Stimulated activated CD8-positive, alpha-beta memory T cell treated with anti-CD3 and anti-CD28 coated beads, Interleukin-7, amount 100 ng/mL, for 1 hour (primary cell): ENCODE data around the gene PRKAG3.
"Not testable (repeated sequence)": the region's sequence is repeated elsewhere in the genome, so short reads cannot be mapped to it uniquely, and the experiment has no call there.

Source experiments
- DNase-seq, 2 donors: peaks; one replicate each; pipeline ENCODE4 v3.0.0-alpha.2; 2020; ENCODE audit warnings: low read depth in 2 of 2

PRKAG3 gene

GRCh38 chr2:218863021-218863520 lies 31.5 kb upstream of the PRKAG3 start:
- no peak for DNase-seq

- DNase-seq = no peak
Observed at GRCh38 chr2:218861645-218862318, 30.2 kb upstream of the PRKAG3 start.

- DNase-seq = no peak
Observed at GRCh38 chr2:218860950-218861381, 29.4 kb upstream of the PRKAG3 start.

- no peak for DNase-seq
Observed at GRCh38 chr2:218859988-218860831, 28.6 kb upstream of the PRKAG3 start.

- no peak for DNase-seq
Observed at GRCh38 chr2:218859556-218859987, 28.0 kb upstream of the PRKAG3 start, which contains the start of gene WNT6. Gene WNT6, plus strand, starts transcription at chr2:218859805. Its CDS starts 233 bp downstream, at chr2:218860038.

- DNase-seq = no peak
Observed at GRCh38 chr2:218858671-218859555, 27.3 kb upstream of the PRKAG3 start.

GRCh38 chr2:218858138-218858445 lies 26.5 kb upstream of the PRKAG3 start:
- DNase-seq = no peak

GRCh38 chr2:218857371-218858137 lies 26.0 kb upstream of the PRKAG3 start:
- DNase-seq = no peak

GRCh38 chr2:218856896-218857243 lies 25.3 kb upstream of the PRKAG3 start:
- no peak for DNase-seq

GRCh38 chr2:218856167-218856895 lies 24.7 kb upstream of the PRKAG3 start:
- DNase-seq = no peak

GRCh38 chr2:218855305-218856166 lies 23.9 kb upstream of the PRKAG3 start:
- no peak for DNase-seq

GRCh38 chr2:218854860-218855259 lies 23.3 kb upstream of the PRKAG3 start:
- no peak for DNase-seq

- DNase-seq = no peak
Observed at GRCh38 chr2:218853766-218854165, 22.2 kb upstream of the PRKAG3 start.

GRCh38 chr2:218852911-218853667 lies 21.5 kb upstream of the PRKAG3 start:
- peak; percentile 27 to 58 for DNase-seq

- DNase-seq = no peak
Observed at GRCh38 chr2:218851286-218851685, 19.7 kb upstream of the PRKAG3 start.

- no peak for DNase-seq
Observed at GRCh38 chr2:218850796-218851195, 19.2 kb upstream of the PRKAG3 start.

- DNase-seq = no peak
Observed at GRCh38 chr2:218849721-218850120, 18.1 kb upstream of the PRKAG3 start.

GRCh38 chr2:218846963-218847362 lies 15.4 kb upstream of the PRKAG3 start:
- DNase-seq = not testable (repeated sequence)

GRCh38 chr2:218844334-218844733 lies 12.7 kb upstream of the PRKAG3 start:
- not testable (repeated sequence) for DNase-seq
